ENCODE data around the gene PDZD8. TPM values are rescaled to one million over a fixed set of nuclear protein-coding genes. Genes with fewer than 3 reads are reported as not detected.

PDZD8 gene
- total RNA-seq, 1 donor from 2014 or later = 31.3 TPM

- Mint-ChIP-seq H3K4me1 (ENCODE audit: low read depth, unreplicated experiment) (peaks cover 9% of the 10 kb centered on the region), H3K27ac (ENCODE audit: unreplicated experiment) (no peak overlapping the region), H3K9me3 (ENCODE audit: unreplicated experiment) (no peaks in the 10 kb centered on the region)
These were observed 128.1 kb downstream of the PDZD8 start for GRCh38 chr10:117246997-117247671.

GRCh38 chr10:117242463-117242832, 132.8 kb downstream of the PDZD8 start:
- H3K27ac ChIP-seq (ENCODE audit: low read depth, low read length) = no peak overlapping the region
- Mint-ChIP-seq H3K9me3 (ENCODE audit: unreplicated experiment) (no peaks in the 10 kb centered on the region), H3K36me3 (ENCODE audit: low read depth, unreplicated experiment) (no peaks in the 10 kb centered on the region), H3K4me1 (ENCODE audit: low read depth, unreplicated experiment) (peaks cover 2% of the 10 kb centered on the region), H3K27me3 (ENCODE audit: low read depth, unreplicated experiment) (peaks cover 75% of the 10 kb centered on the region), H3K27ac (ENCODE audit: unreplicated experiment) (no peak overlapping the region), H3K4me3 (ENCODE audit: unreplicated experiment) (no peak overlapping the region)
- no peaks in the 10 kb centered on the region for H4K20me1 ChIP-seq (ENCODE audit: insufficient read depth, low read length)
- no peak overlapping the region for H3K4me2 ChIP-seq (ENCODE audit: low read length)
- peaks cover 29% of the 10 kb centered on the region for H3K27me3 ChIP-seq (ENCODE audit: insufficient read depth, low read length)
- no peak for FAIRE-seq
- TF ChIP-seq EZH2 (IDR thresholded peaks at IDR 0.05; ENCODE audit: insufficient read depth, low read length) (no peak), CTCF (IDR thresholded peaks at IDR 0.05; ENCODE audit: insufficient read depth, low read depth, low read length) (no peak)
- H3K9me3 ChIP-seq (ENCODE audit: insufficient read depth, low read depth, low read length) = no peaks in the 10 kb centered on the region
- no peak for DNase-seq (ENCODE audit: low read depth)
- H3K4me3 ChIP-seq (ENCODE audit: insufficient read depth, low read depth, low read length) = no peak overlapping the region
- H3K9ac ChIP-seq (ENCODE audit: low read length) = no peak overlapping the region
- no peak overlapping the region for H2AFZ ChIP-seq (ENCODE audit: low read depth, low read length)
- no peaks in the 10 kb centered on the region for H3K4me1 ChIP-seq (ENCODE audit: insufficient read depth, low read length)
- H3K79me2 ChIP-seq (ENCODE audit: insufficient read depth, low read length) = no peaks in the 10 kb centered on the region
- H3K36me3 ChIP-seq (ENCODE audit: insufficient read depth, low read length) = no peaks in the 10 kb centered on the region

More at GRCh38 chr10:117246997-117247671, 128.1 kb downstream of the PDZD8 start:
- Histone ChIP-seq H3K4me2 (ENCODE audit: low read length) (no peak overlapping the region), H3K9ac (ENCODE audit: low read length) (no peak overlapping the region), H3K4me3 (ENCODE audit: insufficient read depth, low read depth, low read length) (no peak overlapping the region), H3K4me1 (ENCODE audit: insufficient read depth, low read length) (no peaks in the 10 kb centered on the region), H3K79me2 (ENCODE audit: insufficient read depth, low read length) (no peaks in the 10 kb centered on the region), H2AFZ (ENCODE audit: low read depth, low read length) (no peak overlapping the region), H3K27me3 (ENCODE audit: insufficient read depth, low read length) (peaks cover 15% of the 10 kb centered on the region), H3K9me3 (ENCODE audit: insufficient read depth, low read depth, low read length) (no peaks in the 10 kb centered on the region), H3K27ac (ENCODE audit: low read depth, low read length) (no peak overlapping the region), H3K36me3 (ENCODE audit: insufficient read depth, low read length) (no peaks in the 10 kb centered on the region), H4K20me1 (ENCODE audit: insufficient read depth, low read length) (no peaks in the 10 kb centered on the region)
- DNase-seq (ENCODE audit: low read depth) (no peak), FAIRE-seq (no peak)
- no peaks in the 10 kb centered on the region for H3K36me3 Mint-ChIP-seq (ENCODE audit: low read depth, unreplicated experiment)
- TF ChIP-seq EZH2 (IDR thresholded peaks at IDR 0.05; ENCODE audit: insufficient read depth, low read length) (no peak), CTCF (IDR thresholded peaks at IDR 0.05; ENCODE audit: insufficient read depth, low read depth, low read length) (no peak)
- no peak overlapping the region for H3K4me3 Mint-ChIP-seq (ENCODE audit: unreplicated experiment)
- H3K27me3 Mint-ChIP-seq (ENCODE audit: low read depth, unreplicated experiment) = peaks cover 54% of the 10 kb centered on the region
